GM19372 (cell line): Measurements from ENCODE around the gene SUSD3.
"Not testable (repeated sequence)": the region's sequence is repeated elsewhere in the genome, so short reads cannot be mapped to it uniquely, and the experiment has no call there.

Source experiments
- ATAC-seq: cut with Tn5 transposase; IDR thresholded peaks from one replicate; pipeline ENCODE4 v1.9.1; 2021; ENCODE audit warnings: mild to moderate bottlenecking, low read depth, moderate library complexity; ENCODE audit not compliant: unreplicated experiment

SUSD3 gene

GRCh38 chr9:93058355-93059010 is at the start of gene SUSD3:
Gene SUSD3 (plus strand): TSS chr9:93058701. CDS start chr9:93058743, 42 bp downstream.
- peak; percentile 61 for ATAC-seq

GRCh38 chr9:93009337-93010015 is 49.0 kb upstream of the SUSD3 start:
- ATAC-seq: no peak

GRCh38 chr9:93010056-93010455 is 48.4 kb upstream of the SUSD3 start:
- no peak for ATAC-seq

GRCh38 chr9:93010704-93011103 is 47.8 kb upstream of the SUSD3 start:
- ATAC-seq: no peak

- ATAC-seq: no peak
Measured at GRCh38 chr9:93011114-93011513, 47.4 kb upstream of the SUSD3 start.

GRCh38 chr9:93012963-93013855 is 45.3 kb upstream of the SUSD3 start:
- ATAC-seq: no peak

- no peak for ATAC-seq
Measured at GRCh38 chr9:93013856-93014582, 44.5 kb upstream of the SUSD3 start.

- ATAC-seq: not testable (repeated sequence)
Measured at GRCh38 chr9:93015190-93015589, 43.3 kb upstream of the SUSD3 start.

- no peak for ATAC-seq
Measured at GRCh38 chr9:93017621-93018020, 40.9 kb upstream of the SUSD3 start.

- ATAC-seq: no peak
Measured at GRCh38 chr9:93020151-93020550, 38.4 kb upstream of the SUSD3 start.

GRCh38 chr9:93020771-93021670 is 37.5 kb upstream of the SUSD3 start:
- no peak for ATAC-seq

GRCh38 chr9:93022066-93022465 is 36.4 kb upstream of the SUSD3 start:
- ATAC-seq: no peak

GRCh38 chr9:93022721-93023520 is 35.6 kb upstream of the SUSD3 start:
- no peak for ATAC-seq

GRCh38 chr9:93023521-93023815 is 35.0 kb upstream of the SUSD3 start:
- no peak for ATAC-seq

GRCh38 chr9:93024646-93024910 is 33.9 kb upstream of the SUSD3 start:
- no peak for ATAC-seq

- ATAC-seq: no peak
Measured at GRCh38 chr9:93024986-93025630, 33.4 kb upstream of the SUSD3 start.

GRCh38 chr9:93025736-93026135 is 32.8 kb upstream of the SUSD3 start:
- no peak for ATAC-seq

- ATAC-seq: no peak
Measured at GRCh38 chr9:93026640-93027039, 31.9 kb upstream of the SUSD3 start.

GRCh38 chr9:93027750-93028149 is 30.8 kb upstream of the SUSD3 start:
- no peak for ATAC-seq
